SK-N-SH (cell line): ENCODE results near the gene SHROOM1. TPM values are rescaled to one million over a fixed set of nuclear protein-coding genes. Genes with fewer than 3 reads are reported as not detected.

Source experiments
- CTCF ChIA-PET: fragments of 300-600, 350-600 bp; formaldehyde crosslinking; extraction: SDS; loops from one replicate; lab custom pipeline; 2021; lab: Yijun Ruan, JAX
- POLR2A ChIA-PET: fragments of 350-600 bp; sonication (Branson Sonifier 250); formaldehyde crosslinking; extraction: SDS; loops from one replicate; lab custom pipeline; 2020; ENCODE audit warnings: antibody characterized with exemption, inconsistent platforms; lab: Yijun Ruan, JAX
- DNase-seq: peaks from one replicate; pipeline ENCODE4 v3.0.0; 2012
- H2AFZ ChIP-seq: fragments of 200-600 bp; sonication (generic); 2 replicates; pipeline ENCODE4 v1.8.1; 2016; ENCODE audit warnings: antibody characterized with exemption, mild to moderate bottlenecking, low read depth
- H3F3A ChIP-seq: fragments of 200-600 bp; sonication (generic); replicated peaks from 2 replicates; pipeline ENCODE3; 2016; ENCODE audit warnings: antibody characterized with exemption, mild to moderate bottlenecking; ENCODE audit not compliant: insufficient read depth
- H3K27ac ChIP-seq, 2 experiments: fragments of 200-500 bp in 1 of 2; fragments of 200-600 bp in 1 of 2; sonication (Bioruptor generic) in 1 of 2; sonication (generic), shearing (Covaris generic) in 1 of 2; 2 replicates each; pipeline versions ENCODE4 v1.5.1 to v1.6.1; 2014 to 2016; ENCODE audit warnings: low read depth in 2 of 2, inconsistent platforms in 1 of 2, low read length in 1 of 2, mild to moderate bottlenecking in 1 of 2, mixed read lengths in 1 of 2
- H3K27me3 ChIP-seq: fragments of 200-600 bp; sonication (generic), shearing (Covaris generic); 2 replicates; pipeline ENCODE4 v1.6.1; 2016; ENCODE audit warnings: mixed run types; ENCODE audit not compliant: insufficient read depth
- H3K36me3 ChIP-seq, 2 experiments: fragments of 200-500 bp in 1 of 2; fragments of 200-600 bp in 1 of 2; sonication (Bioruptor generic) in 1 of 2; sonication (generic) in 1 of 2; replicated peaks in 1 of 2; 2 replicates each; pipeline versions ENCODE3 to v1.5.1; 2014 to 2016; ENCODE audit warnings: low read length in 1 of 2, mild to moderate bottlenecking in 1 of 2; ENCODE audit not compliant: insufficient read depth in 2 of 2, control insufficient read depth in 1 of 2
- H3K4me1 ChIP-seq, 2 experiments: fragments of 200-500 bp in 1 of 2; fragments of 200-600 bp in 1 of 2; sonication (Bioruptor generic) in 1 of 2; sonication (generic), shearing (Covaris generic) in 1 of 2; 2 replicates each; pipeline versions ENCODE4 v1.5.1 to v1.6.1; 2014 to 2016; ENCODE audit warnings: low read depth in 1 of 2, low read length in 1 of 2, mixed run types in 1 of 2; ENCODE audit not compliant: insufficient read depth in 2 of 2, control insufficient read depth in 1 of 2
- H3K4me2 ChIP-seq: fragments of 200-600 bp; sonication (generic), shearing (Covaris generic); 2 replicates; pipeline ENCODE4 v1.6.1; 2017; ENCODE audit warnings: mixed run types
- H3K4me3 ChIP-seq, 2 experiments: fragments of 200-500 bp in 1 of 2; fragments of 200-600 bp in 1 of 2; sonication (Bioruptor generic) in 1 of 2; sonication (generic), shearing (Covaris generic) in 1 of 2; 2 replicates each; pipeline versions ENCODE4 v1.5.1 to v1.8.1; 2014 to 2016; ENCODE audit warnings: low read depth in 2 of 2, inconsistent platforms in 1 of 2, low read length in 1 of 2, mild to moderate bottlenecking in 1 of 2, mixed read lengths in 1 of 2, moderate library complexity in 1 of 2
- H3K79me2 ChIP-seq: fragments of 200-600 bp; sonication (generic); 2 replicates; pipeline ENCODE4 v1.8.1; 2017; ENCODE audit warnings: mild to moderate bottlenecking; ENCODE audit not compliant: insufficient read depth
- H3K9ac ChIP-seq: fragments of 200-600 bp; sonication (generic); 2 replicates; pipeline ENCODE4 v1.6.1; 2017; ENCODE audit warnings: mixed run types
- H3K9me2 ChIP-seq: fragments of 200-600 bp; sonication (generic); 2 replicates; pipeline ENCODE4 v1.6.1; 2017; ENCODE audit warnings: mixed run types
- H3K9me3 ChIP-seq: fragments of 200-600 bp; sonication (generic); 2 replicates; pipeline ENCODE4 v1.6.1; 2017; ENCODE audit warnings: mixed run types, mild to moderate bottlenecking, moderate library complexity
- H4K20me1 ChIP-seq: fragments of 200-600 bp; sonication (generic); 2 replicates; pipeline ENCODE4 v1.6.1; 2017; ENCODE audit warnings: mild to moderate bottlenecking, mixed run types; ENCODE audit not compliant: insufficient read depth
- ELF1 ChIP-seq: IDR thresholded peaks from 2 replicates; pipeline ENCODE4 v1.4.0; 2012
- EZH2phosphoT487 ChIP-seq: fragments of 200-600 bp; sonication (generic); IDR thresholded peaks from 2 replicates; pipeline ENCODE4 v1.6.1; 2017; ENCODE audit warnings: low read depth, mixed run types, mild to moderate bottlenecking, antibody characterized with exemption, moderate library complexity, borderline replicate concordance
- FOXJ3 ChIP-seq: sonication (generic); formaldehyde crosslinking; IDR thresholded peaks from 2 replicates; pipeline ENCODE4 v1.5.1; 2020; ENCODE audit warnings: mild to moderate bottlenecking, missing genetic modification reagents
- FOXM1 ChIP-seq: IDR thresholded peaks from 2 replicates; pipeline ENCODE4 v1.4.0; 2012; ENCODE audit warnings: low read depth, mild to moderate bottlenecking
- GABPA ChIP-seq: IDR thresholded peaks from 2 replicates; pipeline ENCODE4 v1.4.0; 2012; ENCODE audit warnings: low read depth, mild to moderate bottlenecking
- GATA2 ChIP-seq: sonication (generic); formaldehyde crosslinking; IDR thresholded peaks from 2 replicates; pipeline ENCODE4 v1.5.0; 2020; ENCODE audit warnings: mild to moderate bottlenecking, missing genetic modification reagents
- IRF3 ChIP-seq: fragments of 150-350 bp; IDR thresholded peaks from 2 replicates; pipeline ENCODE4 v1.6.1; 2016; ENCODE audit warnings: mild to moderate bottlenecking, low read depth, low read length
- JUND ChIP-seq: IDR thresholded peaks from 2 replicates; pipeline ENCODE4 v1.4.0; 2012
- MAX ChIP-seq: IDR thresholded peaks from 2 replicates; pipeline ENCODE4 v1.4.0; 2012; ENCODE audit warnings: low read depth
- MXI1 ChIP-seq: IDR thresholded peaks from 2 replicates; pipeline ENCODE4 v1.6.1; 2012; ENCODE audit warnings: mild to moderate bottlenecking, low read depth, low read length, improper control_type of control experiment
- POLR2AphosphoS5 ChIP-seq: IDR thresholded peaks from 2 replicates; pipeline ENCODE4 v1.6.1; 2012; ENCODE audit warnings: low read depth, low read length
- RAD21 ChIP-seq: IDR thresholded peaks from 2 replicates; pipeline ENCODE4 v1.6.1; 2012; ENCODE audit warnings: mild to moderate bottlenecking, low read length
- RFX5 ChIP-seq: IDR thresholded peaks from 2 replicates; pipeline ENCODE4 v1.6.1; 2012; ENCODE audit warnings: mild to moderate bottlenecking, improper control_type of control experiment, low read length
- TAF1 ChIP-seq: IDR thresholded peaks from 2 replicates; pipeline ENCODE4 v1.6.1; 2012; ENCODE audit warnings: low read depth, mild to moderate bottlenecking, low read length, moderate library complexity, borderline replicate concordance
- TCF12 ChIP-seq: IDR thresholded peaks from 2 replicates; pipeline ENCODE4 v1.4.0; 2012
- TEAD4 ChIP-seq: IDR thresholded peaks from 2 replicates; pipeline ENCODE4 v1.4.0; 2012; ENCODE audit warnings: mild to moderate bottlenecking, borderline replicate concordance; ENCODE audit not compliant: insufficient read depth
- USF1 ChIP-seq: IDR thresholded peaks from 2 replicates; pipeline ENCODE4 v1.4.0; 2012; ENCODE audit warnings: low read depth, borderline replicate concordance
- YY1 ChIP-seq: IDR thresholded peaks from 2 replicates; pipeline ENCODE4 v1.4.0; 2012; ENCODE audit warnings: low read depth, mild to moderate bottlenecking
- WGBS: methylation state at CpG from one replicate; pipeline ENCODE4 v1.1.6; 2017; ENCODE audit warnings: low lambda C conversion rate; 5-methylcytosine and 5-hydroxymethylcytosine counted together
- polyA plus RNA-seq, 3 experiments: library from polyadenylated mRNA; depleted of rRNA; stranded (reverse); fragments of >200 nt; gene quantifications; 2 replicates each; pipeline ENCODE4 v1.2.3, GENCODE V29; 2012

The SHROOM1 gene
- polyA plus RNA-seq, 1 of the 3 experiments (the other 2 are of a cell fraction): 3.8 TPM

- no peak for TF ChIP-seq IRF3
- TF ChIP-seq GABPA: no peak
- TF ChIP-seq MXI1: no peak
- no peak for TF ChIP-seq JUND
- no peak for TF ChIP-seq RAD21
Measured at GRCh38 chr5:132871459-132872284, 41.2 kb upstream of the SHROOM1 start (continued).

- Histone ChIP-seq H3F3A (peaks cover 9% of the 10 kb centered on the region), H3K9ac (no peak overlapping the region), H3K27ac (no peak overlapping the region; a peak in 1 of 4 replicates), H3K4me2 (no peak overlapping the region), H3K9me3 (no peaks in the 10 kb centered on the region), H2AFZ (no peak overlapping the region), H3K27me3 (no peaks in the 10 kb centered on the region), H4K20me1 (no peaks in the 10 kb centered on the region), H3K9me2 (no peaks in the 10 kb centered on the region), H3K4me3 (no peak overlapping the region), H3K36me3 (peaks cover 37 to 66% of the 10 kb centered on the region in 2 experiments), H3K4me1 (peaks cover 7 to 9% of the 10 kb centered on the region in 2 experiments; a peak in 3 of 4 replicates), H3K79me2 (peaks cover 18% of the 10 kb centered on the region)
- POLR2A ChIA-PET: no interaction called here
- TF ChIP-seq GATA2 (CRISPR knock-in tag): no peak
- TF ChIP-seq RFX5: no peak
- no peak for TF ChIP-seq POLR2AphosphoS5
- TF ChIP-seq YY1: no peak
- TF ChIP-seq EZH2phosphoT487: no peak
- WGBS: 45% methylated on average over 2 of the region's 2 CpGs
- CTCF ChIA-PET: interaction anchor here (1.3 to 11.1 kb wide), 3 partner anchors 12 to 41 kb away, joined by 7 to 75 read pairs (median 7); partner anchors contain the start of gene SHROOM1
- DNase-seq: no peak
Measured at GRCh38 chr5:132870801-132871200, 40.4 kb upstream of the SHROOM1 start.

GRCh38 chr5:132868754-132869153, 38.3 kb upstream of the SHROOM1 start:
- POLR2A ChIA-PET: no interaction called here
- CTCF ChIA-PET: interaction anchor here (1.4 to 11.1 kb wide), 3 partner anchors 14 to 89 kb away, joined by 3 to 75 read pairs (median 23); partner anchors contain the start of gene SHROOM1
- WGBS: 92% methylated on average over 4 of the region's 4 CpGs

More at GRCh38 chr5:132868754-132869153, 38.3 kb upstream of the SHROOM1 start:
- Histone ChIP-seq H3K79me2 (peaks cover 18% of the 10 kb centered on the region), H3K9me2 (no peaks in the 10 kb centered on the region), H3K27ac (no peak overlapping the region), H3K36me3 (peaks cover 18 to 47% of the 10 kb centered on the region in 2 experiments), H2AFZ (no peak overlapping the region), H3K9me3 (no peaks in the 10 kb centered on the region), H3K9ac (no peak overlapping the region), H3K4me2 (no peak overlapping the region), H3K4me3 (no peak overlapping the region), H4K20me1 (no peaks in the 10 kb centered on the region), H3K27me3 (no peaks in the 10 kb centered on the region), H3K4me1 (peaks cover 7 to 14% of the 10 kb centered on the region in 2 experiments; a peak in 3 of 4 replicates), H3F3A (peaks cover 9% of the 10 kb centered on the region)
- no peak for TF ChIP-seq JUND
- TF ChIP-seq TEAD4: no peak
- no peak for TF ChIP-seq FOXM1
- TF ChIP-seq MXI1: no peak
- TF ChIP-seq RAD21: no peak
- TF ChIP-seq IRF3: no peak
- no peak for TF ChIP-seq USF1
- no peak for TF ChIP-seq TAF1
- TF ChIP-seq MAX: no peak
- no peak for TF ChIP-seq FOXJ3 (CRISPR knock-in tag)
- no peak for TF ChIP-seq ELF1
- TF ChIP-seq GABPA: no peak
- no peak for TF ChIP-seq TCF12
- DNase-seq: no peak
